Measurements from ENCODE around the gene ADPGK. TPM values are rescaled to one million over a fixed set of nuclear protein-coding genes. Genes with fewer than 3 reads are reported as not detected.
A peak's percentile ranks its signal among the peaks of the same experiment; 100 is the strongest.
"Not testable (repeated sequence)": the region's sequence is repeated elsewhere in the genome, so short reads cannot be mapped to it uniquely, and the experiment has no call there.

Gene ADPGK
- 53.5 and 69.8 TPM in 2 replicates for total RNA-seq

DNA sequence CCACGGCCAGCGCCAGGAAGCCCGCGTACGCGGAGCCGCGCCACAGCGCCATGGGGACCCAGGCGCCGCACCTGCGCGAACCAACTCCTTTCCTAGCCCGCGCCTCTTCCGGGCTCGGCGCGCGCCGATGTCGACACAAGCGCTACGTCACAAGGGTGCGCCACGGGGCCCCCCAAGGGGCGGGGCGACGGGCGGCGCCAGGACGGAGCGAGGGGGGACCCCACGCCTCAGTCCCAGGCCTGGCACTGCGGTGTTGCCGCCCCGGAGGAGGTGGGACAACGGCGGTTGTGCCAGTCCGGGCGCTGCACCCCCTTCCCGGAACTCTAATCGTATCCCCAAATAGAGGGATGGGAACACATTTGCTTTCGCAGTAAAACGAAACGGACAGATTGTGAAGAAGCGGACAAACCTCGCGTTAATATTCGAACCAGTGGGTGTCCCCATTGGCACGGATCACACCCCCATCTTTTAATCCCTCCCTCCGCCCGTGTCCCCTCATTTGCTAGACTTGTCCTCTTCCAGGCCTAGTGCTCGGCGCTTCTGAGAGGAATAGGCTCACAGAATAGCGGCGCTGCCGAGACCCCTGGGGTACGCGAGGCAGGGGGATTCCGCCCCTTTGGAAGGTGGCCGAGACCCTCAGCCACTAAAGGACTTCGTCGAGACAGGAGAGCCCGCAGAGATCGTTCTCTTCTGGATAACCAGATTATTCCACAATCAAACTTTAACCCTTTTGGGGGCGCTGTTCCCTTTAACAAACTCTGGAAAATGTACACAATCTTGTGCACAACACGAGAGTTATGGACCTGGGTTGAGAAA is at the start of gene ADPGK:
TSS of gene ADPGK (minus strand) at position 119 of the 816 bp plus-strand sequence. CDS start at position 52, 67 bp downstream.
- DNase-seq (ENCODE audit: low read depth), result peak; percentile 76

- no peak for DNase-seq (ENCODE audit: low read depth)
These were observed 43.7 kb upstream of the ADPGK start for GRCh38 chr15:72827226-72827625.

DNA sequence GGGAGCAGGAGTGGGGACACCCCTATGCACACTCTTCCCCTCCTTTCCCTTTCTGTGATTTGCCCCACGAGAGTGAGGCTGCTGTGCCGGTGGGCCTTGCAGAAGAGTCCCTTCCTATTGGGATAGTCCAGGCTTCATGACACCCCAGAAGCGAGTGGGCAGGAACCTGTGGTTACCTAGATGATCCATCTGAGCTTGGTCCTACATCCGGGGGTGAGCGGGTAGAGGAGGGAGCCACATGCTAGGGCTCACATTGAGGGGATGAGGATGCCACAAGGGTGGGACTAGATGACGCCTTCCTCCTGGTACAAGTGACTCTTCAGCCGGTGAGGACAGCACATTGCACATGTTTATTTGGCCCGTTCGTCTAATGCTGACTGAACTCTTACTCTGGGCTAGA is 43.1 kb upstream of the ADPGK start:
- no peak for DNase-seq (ENCODE audit: low read depth)

GRCh38 chr15:72825829-72826228 is 42.3 kb upstream of the ADPGK start:
- no peak for DNase-seq (ENCODE audit: low read depth)

GRCh38 chr15:72824781-72825180 is 41.2 kb upstream of the ADPGK start:
- DNase-seq (ENCODE audit: low read depth), result no peak

GRCh38 chr15:72824112-72824511 is 40.6 kb upstream of the ADPGK start:
- no peak for DNase-seq (ENCODE audit: low read depth)

- DNase-seq (ENCODE audit: low read depth), result no peak
These were observed 36.7 kb upstream of the ADPGK start for GRCh38 chr15:72820278-72820677.

- no peak for DNase-seq (ENCODE audit: low read depth)
These were observed 35.1 kb upstream of the ADPGK start for GRCh38 chr15:72818632-72819031.

- DNase-seq (ENCODE audit: low read depth), result no peak
These were observed 29.9 kb upstream of the ADPGK start for GRCh38 chr15:72813345-72814004.

- no peak for DNase-seq (ENCODE audit: low read depth)
These were observed 25.8 kb upstream of the ADPGK start for GRCh38 chr15:72809329-72809728.

DNA sequence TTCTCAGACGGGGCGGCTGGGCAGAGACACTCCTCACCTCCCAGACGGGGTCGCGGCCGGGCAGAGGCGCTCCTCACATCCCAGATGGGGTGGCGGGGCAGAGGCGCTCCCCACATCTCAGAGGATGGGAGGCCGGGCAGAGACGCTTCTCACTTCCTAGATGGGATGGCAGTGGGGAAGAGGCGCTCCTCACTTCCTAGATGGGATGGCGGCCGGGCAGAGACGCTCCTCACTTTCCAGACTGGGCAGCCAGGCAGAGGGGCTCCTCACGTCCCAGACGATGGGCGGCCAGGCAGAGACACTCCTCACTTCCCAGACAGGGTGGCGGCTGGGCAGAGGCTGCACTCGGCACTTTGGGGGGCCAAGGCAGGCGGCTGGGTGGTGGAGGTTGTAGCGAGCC is 23.8 kb upstream of the ADPGK start:
- DNase-seq (ENCODE audit: low read depth), result not testable (repeated sequence)

GRCh38 chr15:72803006-72803405 is 19.4 kb upstream of the ADPGK start:
- no peak for DNase-seq (ENCODE audit: low read depth)

DNA sequence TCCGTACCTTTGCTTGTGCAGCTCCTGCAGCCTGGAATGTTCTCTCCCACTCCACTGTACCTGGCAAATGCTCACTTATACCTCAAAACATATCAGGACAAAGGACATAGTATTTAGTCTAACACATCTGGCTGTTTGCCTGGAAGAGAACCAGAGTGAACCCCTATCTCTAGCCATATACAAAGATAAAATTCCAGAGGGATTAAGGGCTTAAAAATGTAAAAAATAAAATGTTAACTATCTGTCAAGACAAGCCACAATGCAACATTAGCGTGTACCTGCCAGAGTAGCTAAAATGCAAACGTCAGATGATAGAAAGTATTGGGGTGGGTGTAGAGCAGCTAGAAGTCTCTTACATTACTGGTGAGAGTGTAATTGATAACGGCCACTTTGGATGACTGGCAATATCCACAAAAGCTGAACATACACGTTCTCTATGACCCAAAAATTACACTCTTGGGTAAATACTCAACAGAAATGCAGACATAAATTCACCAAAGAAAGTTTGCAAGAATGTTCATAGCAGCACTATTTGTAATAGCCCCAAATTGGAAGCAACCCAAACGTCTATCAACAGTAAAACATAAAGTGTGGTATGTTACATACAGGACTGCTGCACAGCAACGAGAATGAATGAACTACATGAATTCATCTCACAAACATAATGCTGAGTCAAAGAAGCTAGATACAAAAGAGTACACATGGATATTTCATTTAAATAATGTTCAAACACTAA is 18.2 kb upstream of the ADPGK start:
- no peak for DNase-seq (ENCODE audit: low read depth)

DNA sequence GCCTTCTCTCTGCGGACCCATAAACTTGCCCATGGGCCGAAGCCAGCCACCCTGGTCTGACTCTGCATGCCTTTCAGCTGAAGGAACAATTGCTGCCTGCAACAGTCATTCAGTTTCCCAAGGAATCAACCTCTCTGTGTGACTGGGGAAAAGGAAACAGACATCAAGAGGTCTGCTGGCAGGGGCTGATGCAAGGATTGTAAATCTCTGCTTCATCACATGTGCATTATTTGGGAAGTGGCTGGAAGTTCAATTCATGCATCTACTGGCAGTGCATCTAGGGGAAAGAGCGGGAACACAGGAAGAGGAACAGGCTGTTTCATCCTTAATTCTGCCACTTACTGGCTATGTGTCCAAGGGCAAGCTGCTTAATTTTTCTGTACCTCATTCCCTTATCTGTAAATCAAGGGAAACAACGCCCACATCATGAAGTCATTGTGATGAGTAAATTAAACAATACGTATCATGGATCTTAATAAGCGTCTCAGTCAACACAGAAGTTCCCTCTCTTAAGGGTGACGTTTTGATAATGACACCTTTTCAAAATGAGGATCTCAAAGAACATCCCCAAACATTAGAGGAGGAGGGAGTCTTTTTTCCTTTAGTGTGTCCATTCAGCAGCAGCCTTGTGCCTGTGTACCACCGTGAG is 17.4 kb upstream of the ADPGK start:
- DNase-seq (ENCODE audit: low read depth), result no peak

DNA sequence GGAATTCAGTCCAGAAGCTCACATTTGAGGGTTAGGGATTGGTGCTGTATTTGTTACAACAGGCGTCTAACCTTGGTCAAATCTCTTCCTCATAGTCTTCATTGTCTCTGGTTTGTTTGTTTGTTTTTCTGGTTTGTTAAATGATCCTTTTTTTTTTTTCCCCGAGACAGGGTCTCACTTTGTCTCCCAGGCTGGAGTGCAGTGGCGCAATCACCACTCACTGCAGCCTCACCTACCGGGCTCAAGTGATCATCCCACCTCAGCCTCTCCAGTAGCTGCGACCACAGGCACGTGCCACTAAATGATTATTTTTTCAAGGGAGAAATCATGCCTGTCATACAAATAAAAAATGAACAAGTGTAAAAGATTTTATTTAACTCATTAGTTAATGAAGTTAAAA is 14.3 kb upstream of the ADPGK start:
- no peak for DNase-seq (ENCODE audit: low read depth)

DNA sequence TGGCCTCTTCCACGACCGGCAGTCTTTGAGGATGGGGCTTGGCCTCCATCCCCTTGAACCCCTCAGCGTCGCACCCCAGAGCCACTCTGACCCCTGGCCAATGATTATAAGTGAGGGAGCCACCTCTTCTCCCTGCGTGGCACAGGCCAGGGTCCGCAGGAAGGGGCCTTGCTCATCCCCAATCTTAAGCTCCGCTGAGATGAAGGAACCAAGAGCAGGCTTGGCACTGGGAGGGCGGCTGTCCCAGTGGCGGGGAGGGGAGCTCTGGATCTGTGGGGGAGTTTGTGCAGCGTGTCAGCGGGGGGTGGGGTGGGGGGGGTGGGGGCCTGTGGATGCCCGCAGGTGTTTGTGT is 13.8 kb upstream of the ADPGK start:
- DNase-seq (ENCODE audit: low read depth), result no peak

DNA sequence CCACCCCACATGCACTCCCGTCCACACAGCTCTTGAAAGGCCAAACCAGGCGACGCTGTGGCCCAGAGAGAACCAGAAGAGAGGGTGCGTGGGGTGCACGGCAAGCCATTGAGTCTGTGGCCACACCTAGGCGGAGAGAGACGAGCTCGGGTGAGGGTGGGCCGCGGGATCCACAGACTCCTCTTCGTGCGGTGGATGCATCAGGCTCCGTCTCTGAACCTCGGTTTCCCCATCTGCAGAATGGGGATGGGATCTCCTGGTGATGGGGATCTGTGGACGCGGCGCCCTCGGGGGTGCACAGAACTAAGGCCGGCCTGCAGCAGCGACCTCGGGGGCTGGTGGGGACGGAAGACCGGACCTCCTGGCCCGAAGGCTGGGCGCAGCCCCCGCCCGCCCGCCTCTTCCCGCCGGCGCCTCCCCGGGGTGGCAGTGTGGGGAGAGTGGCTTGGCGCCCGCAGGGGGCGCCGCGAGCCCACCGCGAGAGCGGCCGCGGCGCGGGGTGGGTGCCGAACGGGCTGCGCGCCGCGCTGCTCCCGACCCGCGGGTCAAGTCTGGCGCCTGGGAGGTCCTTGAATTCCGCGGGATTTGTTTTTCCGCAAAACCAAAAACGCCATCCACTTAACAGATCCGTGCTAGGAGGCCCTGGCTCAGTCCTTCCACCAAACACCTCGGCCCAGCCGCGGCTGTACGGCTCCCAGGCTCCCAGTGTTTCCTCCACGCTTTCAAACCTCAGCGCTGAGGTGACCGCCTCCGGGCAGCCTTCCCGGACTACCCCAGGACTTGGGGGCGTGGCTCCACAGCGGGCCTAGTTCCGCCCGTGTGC is 13.2 kb upstream of the ADPGK start:
- peak; percentile 16 for DNase-seq (ENCODE audit: low read depth)

- DNase-seq (ENCODE audit: low read depth), result no peak
These were observed 12.6 kb upstream of the ADPGK start for GRCh38 chr15:72796210-72796514.

DNA sequence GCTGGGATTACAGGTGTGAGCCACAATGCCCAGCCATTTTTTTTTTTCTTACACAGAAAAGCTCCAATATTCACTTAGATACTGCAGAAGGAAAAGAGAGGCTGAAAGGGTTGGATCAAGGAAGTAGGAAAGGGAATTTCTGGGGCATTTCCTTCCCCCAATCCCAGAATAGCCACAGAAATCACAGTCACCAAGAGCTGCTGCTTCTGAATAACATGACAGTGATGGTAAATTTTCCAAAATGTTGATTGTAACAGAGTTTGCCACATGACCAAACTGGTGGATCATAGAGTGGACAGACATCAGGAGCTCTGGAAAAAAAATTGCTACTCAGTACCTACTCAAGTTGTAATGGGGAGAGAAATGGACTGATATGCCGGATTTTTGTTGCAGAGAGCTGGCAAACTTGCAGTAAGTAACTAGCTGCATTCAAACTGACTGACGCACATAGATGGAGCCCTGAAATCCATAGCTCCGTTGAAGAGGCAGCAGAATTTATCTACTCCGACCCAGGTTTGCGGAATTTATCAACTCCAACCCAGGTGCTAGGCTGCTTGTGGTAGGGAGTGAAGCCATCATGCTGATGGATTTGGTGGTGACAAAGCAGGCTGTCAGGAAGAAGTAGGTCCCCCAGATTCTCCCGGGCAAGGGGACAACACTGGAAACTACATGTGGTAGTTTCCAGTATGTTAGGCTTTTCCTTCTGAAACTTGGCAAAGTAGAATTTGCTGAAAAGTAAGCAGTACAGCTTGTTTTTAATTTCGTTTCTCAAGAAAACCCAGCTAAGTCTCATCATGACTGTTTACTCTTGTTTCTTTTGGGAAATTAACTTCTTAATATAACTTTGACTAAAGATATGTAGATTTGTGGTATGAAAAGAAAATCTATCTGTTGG is 10.5 kb upstream of the ADPGK start:
- no peak for DNase-seq (ENCODE audit: low read depth)

DNA sequence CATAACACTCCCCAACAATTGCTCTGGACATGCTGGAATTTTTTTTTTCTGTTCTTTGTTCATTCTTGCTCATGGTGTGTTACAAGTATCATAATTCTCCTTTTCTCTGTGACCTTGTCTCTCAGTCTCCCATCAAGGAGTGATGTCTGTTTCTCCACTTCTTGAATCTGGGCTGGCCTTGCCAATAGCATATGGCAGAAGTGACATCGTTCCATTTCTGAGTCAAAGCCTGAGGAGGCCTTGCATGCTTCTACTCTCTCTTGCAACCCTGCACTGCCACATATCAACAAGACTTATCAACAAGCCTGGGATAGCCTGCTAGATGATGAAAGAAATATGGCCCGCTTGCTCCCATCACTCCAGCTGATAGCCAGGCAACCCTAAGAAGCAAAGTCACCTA is 8.9 kb upstream of the ADPGK start:
- no peak for DNase-seq (ENCODE audit: low read depth)

Measured in renal cortical epithelial cell (primary cell).